ENCODE results near the gene MYH13. TPM values are rescaled to one million over a fixed set of nuclear protein-coding genes. Genes with fewer than 3 reads are reported as not detected.

The MYH13 gene
- total and polyA plus RNA-seq, 9 of the 15 experiments (the other 6 are each of a cell fraction or from before 2014, with no cell fraction given): 0.01 TPM; not detected in 8

DNA sequence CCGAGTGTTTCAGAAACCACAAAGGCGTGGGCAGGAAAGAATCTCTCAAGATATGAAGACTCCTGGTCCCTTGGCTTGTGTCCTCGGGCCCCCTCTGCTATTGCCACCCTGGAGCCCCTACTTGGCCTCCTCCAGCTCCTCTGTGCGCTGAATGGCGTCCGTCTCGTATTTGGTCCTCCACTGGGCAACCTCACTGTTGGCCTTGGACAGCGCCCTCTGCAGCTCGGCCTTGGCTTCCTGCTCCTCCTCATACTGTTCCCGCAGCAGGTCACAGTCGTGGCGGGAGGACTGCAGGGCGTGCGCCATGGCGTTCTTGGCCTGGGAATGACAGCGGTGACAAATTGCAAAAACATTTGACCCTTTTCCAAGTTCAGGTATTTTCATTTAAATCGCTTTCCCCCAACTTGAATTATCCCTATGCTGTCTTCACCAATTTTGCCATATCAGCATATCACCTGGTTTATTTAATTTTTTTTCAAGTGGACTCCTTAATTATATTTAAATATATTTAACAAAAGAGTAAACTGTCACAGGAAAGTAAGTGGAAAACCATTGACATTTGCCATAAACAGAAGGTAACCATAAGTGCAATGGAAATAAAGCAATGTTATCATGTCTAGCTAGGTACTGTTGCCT is 59.7 kb downstream of the MYH13 start:
- 38% methylated on average over 9 of the region's 17 CpGs for WGBS (ENCODE audit: insufficient coverage, low coverage, missing lambda C conversion rate)
- no TSS peak for BruUV-seq (replicated peaks)
- FAIRE-seq: no peak
- no peak overlapping the region for H3K27ac ChIP-seq (ENCODE audit: extremely low read depth, low read depth, low read length)
- H3K9me3 ChIP-seq (replicated peaks; ENCODE audit: control insufficient read depth, insufficient read depth, low read depth, low read length): no peaks in the 10 kb centered on the region; the same call in 1 of the 2 replicates
- in situ Hi-C loops (cut with MboI) (no loop called here), intact Hi-C loops (cut with micrococcal nuclease) (no loop called here)
- no peak overlapping the region for H3K9ac ChIP-seq (ENCODE audit: insufficient read depth in 1 of 2, low read depth in 2 of 2, low read length in 2 of 2)
- no peak overlapping the region for H2AFZ ChIP-seq (ENCODE audit: low read depth, low read length)
- TF ChIP-seq ZNF551 (CRISPR knock-in tag; IDR thresholded peaks at IDR 0.05) (no peak), CBFA2T2 (conservative IDR thresholded peaks at IDR 0.05) (no peak), ZNF717 (CRISPR knock-in tag; IDR thresholded peaks at IDR 0.05) (no peak), MAFF (IDR thresholded peaks at IDR 0.05; ENCODE audit: low read length) (peak; percentile 59), ZNF316 (IDR thresholded peaks at IDR 0.05) (peak; percentile 53), POLR3A (IDR thresholded peaks at IDR 0.05; ENCODE audit: borderline replicate concordance, extremely low read depth, insufficient read depth, insufficient read length) (no peak), KLF13 (tag; IDR thresholded peaks at IDR 0.05; ENCODE audit: borderline replicate concordance, low read depth) (no peak), MAFG (tag; conservative IDR thresholded peaks at IDR 0.05) (peak; percentile 34; the same call in 1 of the 2 replicates), C11orf30 (IDR thresholded peaks at IDR 0.05; ENCODE audit: low read depth) (0 out of 2 replicates have a peak, but pooled peaks have one; percentile 27)
- TF ChIP-seq, protein P1, sequence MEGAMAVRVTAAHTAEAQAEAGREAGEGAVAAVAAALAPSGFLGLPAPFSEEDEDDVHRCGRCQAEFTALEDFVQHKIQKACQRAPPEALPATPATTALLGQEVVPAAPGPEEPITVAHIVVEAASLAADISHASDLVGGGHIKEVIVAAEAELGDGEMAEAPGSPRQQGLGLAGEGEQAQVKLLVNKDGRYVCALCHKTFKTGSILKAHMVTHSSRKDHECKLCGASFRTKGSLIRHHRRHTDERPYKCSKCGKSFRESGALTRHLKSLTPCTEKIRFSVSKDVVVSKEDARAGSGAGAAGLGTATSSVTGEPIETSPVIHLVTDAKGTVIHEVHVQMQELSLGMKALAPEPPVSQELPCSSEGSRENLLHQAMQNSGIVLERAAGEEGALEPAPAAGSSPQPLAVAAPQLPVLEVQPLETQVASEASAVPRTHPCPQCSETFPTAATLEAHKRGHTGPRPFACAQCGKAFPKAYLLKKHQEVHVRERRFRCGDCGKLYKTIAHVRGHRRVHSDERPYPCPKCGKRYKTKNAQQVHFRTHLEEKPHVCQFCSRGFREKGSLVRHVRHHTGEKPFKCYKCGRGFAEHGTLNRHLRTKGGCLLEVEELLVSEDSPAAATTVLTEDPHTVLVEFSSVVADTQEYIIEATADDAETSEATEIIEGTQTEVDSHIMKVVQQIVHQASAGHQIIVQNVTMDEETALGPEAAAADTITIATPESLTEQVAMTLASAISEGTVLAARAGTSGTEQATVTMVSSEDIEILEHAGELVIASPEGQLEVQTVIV (CRISPR knock-in tag; IDR thresholded peaks at IDR 0.05; ENCODE audit: borderline replicate concordance): no peak
- peaks cover 0 to 3% of the 10 kb centered on the region in 2 experiments; a peak in 2 of 5 replicates for H3K4me1 ChIP-seq (replicated peaks in 1 of 2; ENCODE audit: control insufficient read depth in 2 of 2, insufficient read depth in 2 of 2, low read length in 2 of 2)
- ATAC-seq: no peak
- no peak for DNase-seq (ENCODE audit: extremely low read depth in 1 of 4, low spot score in 3 of 4)
- CTCF ChIA-PET (ENCODE audit: low intra/inter-chr PET ratio): no interaction called here
- POLR2A ChIA-PET: no interaction called here
- H3K27me3 ChIP-seq (ENCODE audit: control insufficient read depth in 2 of 2, insufficient read depth in 2 of 2, low read length in 2 of 2): no peaks in the 10 kb centered on the region
- H3K9me1 ChIP-seq (ENCODE audit: control insufficient read depth, insufficient read depth, low read length): no peaks in the 10 kb centered on the region
- H4K20me1 ChIP-seq (replicated peaks; ENCODE audit: control insufficient read depth, insufficient read depth, low read length): no peaks in the 10 kb centered on the region
- no peak overlapping the region for H3K4me2 ChIP-seq (ENCODE audit: insufficient read depth, low read length)
- no peaks in the 10 kb centered on the region for H3K79me2 ChIP-seq (ENCODE audit: control insufficient read depth, insufficient read depth, low read length)
- H3K36me3 ChIP-seq (ENCODE audit: control insufficient read depth, insufficient read depth, low read length): no peaks in the 10 kb centered on the region
- H3K4me3 ChIP-seq: no peak overlapping the region
